IMR-90 (cell line): ENCODE measurements around the gene CRYBG3. TPM values are rescaled to one million over a fixed set of nuclear protein-coding genes. Genes with fewer than 3 reads are reported as not detected.

Experiments used
- ATAC-seq: fragments of 200-7000 bp; cut with Tn5 transposase; 2 replicates; pipeline ENCODE4 v1.9.1; 2020; ENCODE audit warnings: low read depth, mild to moderate bottlenecking, moderate library complexity
- BruUV-seq: library from RNA; stranded (reverse); fragments of 400-500 nt; replicated peaks from 2 replicates; lab custom pipeline; 2021; lab: Mats Ljungman, UMichigan
- CTCF ChIA-PET: fragments of 300-600 bp; formaldehyde crosslinking; extraction: SDS; loops from one replicate; lab custom pipeline; 2021; ENCODE audit warnings: antibody characterized with exemption; lab: Yijun Ruan, JAX
- POLR2A ChIA-PET: fragments of 300-600 bp; sonication (Branson Sonifier 250); formaldehyde crosslinking; loops from one replicate; lab custom pipeline; 2022; ENCODE audit warnings: antibody characterized with exemption; ENCODE audit not compliant: unreplicated experiment; lab: Charles Lee
- DNase-seq: peaks from one replicate; pipeline ENCODE4 v3.0.0; 2013
- H2AFZ ChIP-seq: replicated peaks from 2 replicates; pipeline ENCODE3; 2013; ENCODE audit warnings: low read length, mild to moderate bottlenecking; ENCODE audit not compliant: poor library complexity
- H2AK5ac ChIP-seq: 2 replicates; pipeline ENCODE4 v1.6.1; 2013; ENCODE audit warnings: low read depth, low read length, inconsistent platforms
- H2AK9ac ChIP-seq: replicated peaks from 2 replicates; pipeline ENCODE3; 2013; ENCODE audit warnings: mild to moderate bottlenecking, low read depth, low read length, moderate library complexity; ENCODE audit not compliant: poor library complexity
- H2BK120ac ChIP-seq: 2 replicates; pipeline ENCODE4 v1.6.1; 2013; ENCODE audit warnings: low read depth, low read length, inconsistent platforms
- H2BK15ac ChIP-seq: 3 replicates; pipeline ENCODE4 v1.6.1; 2013; ENCODE audit warnings: low read depth, low read length, inconsistent platforms
- H2BK20ac ChIP-seq: 2 replicates; pipeline ENCODE4 v1.6.1; 2013; ENCODE audit warnings: low read depth, mild to moderate bottlenecking, inconsistent platforms, low read length, moderate library complexity
- H2BK5ac ChIP-seq: 2 replicates; pipeline ENCODE4 v1.6.1; 2013; ENCODE audit warnings: mild to moderate bottlenecking, low read depth, low read length, inconsistent platforms; ENCODE audit not compliant: poor library complexity, severe bottlenecking
- H3K14ac ChIP-seq: replicated peaks from 2 replicates; pipeline ENCODE4 v1.6.1; 2013; ENCODE audit warnings: low read depth, low read length, inconsistent platforms
- H3K18ac ChIP-seq: 2 replicates; pipeline ENCODE4 v1.6.1; 2013; ENCODE audit warnings: low read depth, low read length, control low read depth
- H3K23ac ChIP-seq: 2 replicates; pipeline ENCODE4 v1.6.1; 2013; ENCODE audit warnings: low read depth, low read length, inconsistent platforms
- H3K27ac ChIP-seq: 2 replicates; pipeline ENCODE4 v1.5.1; 2013; ENCODE audit warnings: mild to moderate bottlenecking, control low read depth, low read length; ENCODE audit not compliant: insufficient read depth
- H3K27me3 ChIP-seq: 2 replicates; pipeline ENCODE4 v1.6.1; 2013; ENCODE audit warnings: low read length; ENCODE audit not compliant: control insufficient read depth, insufficient read depth
- H3K36me3 ChIP-seq: 2 replicates; pipeline ENCODE4 v1.6.1; 2013; ENCODE audit warnings: low read length, mixed read lengths; ENCODE audit not compliant: control insufficient read depth, insufficient read depth
- H3K4ac ChIP-seq: 2 replicates; pipeline ENCODE4 v1.6.1; 2013; ENCODE audit warnings: low read depth, low read length, inconsistent platforms
- H3K4me1 ChIP-seq: 2 replicates; pipeline ENCODE4 v1.6.1; 2013; ENCODE audit warnings: low read length, mixed read lengths; ENCODE audit not compliant: control insufficient read depth, insufficient read depth
- H3K4me2 ChIP-seq: 2 replicates; pipeline ENCODE4 v1.6.1; 2013; ENCODE audit warnings: low read depth, mild to moderate bottlenecking, control low read depth, low read length, moderate library complexity
- H3K4me3 ChIP-seq: 2 replicates; pipeline ENCODE4 v1.5.1; 2013; ENCODE audit warnings: low read depth, mild to moderate bottlenecking, control low read depth, low read length, moderate library complexity; ENCODE audit not compliant: insufficient read depth
- H3K56ac ChIP-seq: 2 replicates; pipeline ENCODE4 v1.6.1; 2013; ENCODE audit warnings: low read length, inconsistent platforms; ENCODE audit not compliant: insufficient read depth; ENCODE audit errors: extremely low read depth
- H3K79me1 ChIP-seq, 2 experiments: 2 replicates each; pipeline ENCODE4 v1.6.1; 2013; ENCODE audit warnings: low read length in 2 of 2, inconsistent platforms in 1 of 2, low read depth in 1 of 2
- H3K9ac ChIP-seq: 2 replicates; pipeline ENCODE4 v1.6.1; 2013; ENCODE audit warnings: low read depth, low read length, control low read depth
- H3K9me1 ChIP-seq: 2 replicates; pipeline ENCODE4 v1.6.1; 2013; ENCODE audit warnings: low read length, inconsistent platforms; ENCODE audit not compliant: insufficient read depth
- H3K9me3 ChIP-seq: 2 replicates; pipeline ENCODE4 v1.6.1; 2013; ENCODE audit warnings: low read length; ENCODE audit not compliant: control insufficient read depth, insufficient read depth
- H4K20me1 ChIP-seq: 2 replicates; pipeline ENCODE4 v1.6.1; 2013; ENCODE audit warnings: low read length, inconsistent platforms; ENCODE audit not compliant: insufficient read depth
- H4K5ac ChIP-seq: 2 replicates; pipeline ENCODE4 v1.6.1; 2013; ENCODE audit warnings: mild to moderate bottlenecking, low read depth, low read length, control low read depth
- H4K8ac ChIP-seq, 2 experiments: 2 replicates each; pipeline ENCODE4 v1.6.1; 2013; ENCODE audit warnings: low read depth in 2 of 2, low read length in 2 of 2, control low read depth in 1 of 2, inconsistent platforms in 1 of 2
- H4K91ac ChIP-seq: 2 replicates; pipeline ENCODE4 v1.6.1; 2013; ENCODE audit warnings: low read depth, low read length, inconsistent platforms; ENCODE audit not compliant: insufficient read depth
- BHLHE40 ChIP-seq: fragments of 150-350 bp; IDR thresholded peaks from 2 replicates; pipeline ENCODE4 v1.6.1; 2016; ENCODE audit warnings: mild to moderate bottlenecking, low read depth, low read length
- CEBPB ChIP-seq: IDR thresholded peaks from 2 replicates; pipeline ENCODE4 v1.6.1; 2012; ENCODE audit warnings: low read depth, low read length, improper control_type of control experiment
- CHD1 ChIP-seq: IDR thresholded peaks from 2 replicates; pipeline ENCODE4 v1.6.1; 2012; ENCODE audit warnings: low read depth, low read length, improper control_type of control experiment
- MAFK ChIP-seq: IDR thresholded peaks from 2 replicates; pipeline ENCODE4 v1.6.1; 2012; ENCODE audit warnings: low read depth, low read length, improper control_type of control experiment
- MXI1 ChIP-seq: IDR thresholded peaks from 2 replicates; pipeline ENCODE4 v1.6.1; 2012; ENCODE audit warnings: low read depth, mild to moderate bottlenecking, low read length, moderate library complexity, borderline replicate concordance
- NFE2L2 ChIP-seq: fragments of 150-350 bp; IDR thresholded peaks from 2 replicates; pipeline ENCODE4 v1.6.1; 2016; ENCODE audit warnings: low read depth, mild to moderate bottlenecking, low read length
- RAD21 ChIP-seq: IDR thresholded peaks from 2 replicates; pipeline ENCODE4 v1.6.1; 2012; ENCODE audit warnings: low read length, improper control_type of control experiment
- RCOR1 ChIP-seq: IDR thresholded peaks from 2 replicates; pipeline ENCODE4 v1.6.1; 2012; ENCODE audit warnings: mild to moderate bottlenecking, low read length, improper control_type of control experiment; ENCODE audit not compliant: insufficient replicate concordance
- RFX5 ChIP-seq: IDR thresholded peaks from 2 replicates; pipeline ENCODE4 v1.8.0; 2012; ENCODE audit warnings: low read depth, mild to moderate bottlenecking, low read length, moderate library complexity
- WGBS, 2 experiments: methylation state at CpG; one replicate each; pipeline versions ENCODE4 v1.1.5 to v1.1.7; 2013; ENCODE audit warnings: missing lambda C conversion rate in 2 of 2; ENCODE audit not compliant: insufficient read length in 1 of 2; ENCODE audit errors: extremely low coverage in 2 of 2; 5-methylcytosine and 5-hydroxymethylcytosine counted together
- dilution Hi-C: fragments of 300-500 bp; cut with HindIII; formaldehyde crosslinking; loops from one replicate; pipeline ENCODE4 v1.14.3; 2018; ENCODE audit warnings: low sequenced_read_pairs; ENCODE audit not compliant: unreplicated experiment
- in situ Hi-C: fragments of 300-500 bp; cut with MboI; formaldehyde crosslinking; loops from 3 replicates; pipeline ENCODE4 v1.14.3; 2019; ENCODE audit warnings: low sequenced_read_pairs, inconsistent platforms, mixed read lengths
- intact Hi-C: fragments of 100-400 bp; cut with micrococcal nuclease; formaldehyde crosslinking; loops from 2 replicates; pipeline ENCODE4 v1.10.0; 2022
- polyA plus RNA-seq, 3 experiments: library from polyadenylated mRNA; depleted of rRNA; stranded (reverse); fragments of >200 nt; gene quantifications; 2 replicates each; pipeline ENCODE4 v1.2.3, GENCODE V29; 2012; ENCODE audit warnings: low replicate concordance in 1 of 3
- total RNA-seq: library from RNA; depleted of rRNA; stranded (reverse); fragments of >200 nt; gene quantifications from 2 replicates; pipeline ENCODE4 v1.2.3, GENCODE V29; 2012
- TF ChIP-seq, protein P1 (sequence below): fragments of 150-350 bp; IDR thresholded peaks from 2 replicates; pipeline ENCODE4 v1.6.1; 2016; ENCODE audit warnings: low read depth, mild to moderate bottlenecking, low read length, moderate library complexity, borderline replicate concordance
- TF ChIP-seq, protein P2 (sequence below): conservative IDR thresholded peaks from 2 replicates; pipeline ENCODE4 v1.5.1; 2012; ENCODE audit warnings: mild to moderate bottlenecking, low read depth, low read length, improper control_type of control experiment

The CRYBG3 gene
- total and polyA plus RNA-seq, 2 of the 4 experiments (the other 2 are of a cell fraction): 4.9 to 26.2 TPM

DNA sequence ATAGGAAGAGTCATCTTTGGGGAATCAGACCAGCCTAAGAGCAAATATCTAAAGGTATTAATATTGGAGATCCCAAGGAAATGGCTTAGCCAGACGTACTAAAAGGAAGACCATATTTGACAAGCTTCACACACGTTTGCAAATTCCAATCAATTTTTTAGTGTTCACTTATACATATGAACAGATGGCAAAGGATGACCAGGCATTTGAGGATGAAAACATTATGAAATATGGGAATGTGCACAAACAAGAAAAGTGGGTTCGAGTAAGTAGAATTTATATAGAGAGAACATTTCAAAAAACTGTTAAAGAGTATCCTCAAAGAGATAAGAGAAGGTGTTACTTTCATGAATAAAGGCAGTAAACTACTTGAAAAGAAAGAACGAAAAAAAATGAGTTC, 25.9 kb upstream of the CRYBG3 start:
- Histone ChIP-seq H2AK9ac (no peak overlapping the region), H3K4me2 (no peak overlapping the region), H2AK5ac (no peak overlapping the region), H3K9ac (no peak overlapping the region), H3K9me1 (no peaks in the 10 kb centered on the region), H3K36me3 (no peaks in the 10 kb centered on the region), H3K9me3 (no peaks in the 10 kb centered on the region), H3K27me3 (no peaks in the 10 kb centered on the region), H3K4ac (no peak overlapping the region), H3K79me1 (no peaks in the 10 kb centered on the region), H3K4me3 (no peak overlapping the region), H4K8ac (no peak overlapping the region), H2BK120ac (no peak overlapping the region), H2BK20ac (no peak overlapping the region), H4K91ac (no peak overlapping the region), H3K56ac (no peak overlapping the region; the same call in 1 of the 2 replicates), H2AFZ (no peak overlapping the region), H3K14ac (no peak overlapping the region), H3K23ac (no peak overlapping the region), H4K5ac (no peak overlapping the region), H4K20me1 (no peaks in the 10 kb centered on the region), H3K4me1 (no peaks in the 10 kb centered on the region), H2BK5ac (no peak overlapping the region), H3K27ac (no peak overlapping the region), H3K18ac (no peak overlapping the region), H2BK15ac (no peak overlapping the region)
- intact Hi-C loops: loop anchor here (10.0 kb wide), 1 partner anchor 529 kb away; no protein-coding TSS in a partner anchor
- TF ChIP-seq, protein P1, sequence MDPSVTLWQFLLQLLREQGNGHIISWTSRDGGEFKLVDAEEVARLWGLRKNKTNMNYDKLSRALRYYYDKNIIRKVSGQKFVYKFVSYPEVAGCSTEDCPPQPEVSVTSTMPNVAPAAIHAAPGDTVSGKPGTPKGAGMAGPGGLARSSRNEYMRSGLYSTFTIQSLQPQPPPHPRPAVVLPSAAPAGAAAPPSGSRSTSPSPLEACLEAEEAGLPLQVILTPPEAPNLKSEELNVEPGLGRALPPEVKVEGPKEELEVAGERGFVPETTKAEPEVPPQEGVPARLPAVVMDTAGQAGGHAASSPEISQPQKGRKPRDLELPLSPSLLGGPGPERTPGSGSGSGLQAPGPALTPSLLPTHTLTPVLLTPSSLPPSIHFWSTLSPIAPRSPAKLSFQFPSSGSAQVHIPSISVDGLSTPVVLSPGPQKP: no peak
- no peak for TF ChIP-seq RFX5
- no peak for TF ChIP-seq RAD21
- no peak for TF ChIP-seq RCOR1
- TF ChIP-seq, protein P2, sequence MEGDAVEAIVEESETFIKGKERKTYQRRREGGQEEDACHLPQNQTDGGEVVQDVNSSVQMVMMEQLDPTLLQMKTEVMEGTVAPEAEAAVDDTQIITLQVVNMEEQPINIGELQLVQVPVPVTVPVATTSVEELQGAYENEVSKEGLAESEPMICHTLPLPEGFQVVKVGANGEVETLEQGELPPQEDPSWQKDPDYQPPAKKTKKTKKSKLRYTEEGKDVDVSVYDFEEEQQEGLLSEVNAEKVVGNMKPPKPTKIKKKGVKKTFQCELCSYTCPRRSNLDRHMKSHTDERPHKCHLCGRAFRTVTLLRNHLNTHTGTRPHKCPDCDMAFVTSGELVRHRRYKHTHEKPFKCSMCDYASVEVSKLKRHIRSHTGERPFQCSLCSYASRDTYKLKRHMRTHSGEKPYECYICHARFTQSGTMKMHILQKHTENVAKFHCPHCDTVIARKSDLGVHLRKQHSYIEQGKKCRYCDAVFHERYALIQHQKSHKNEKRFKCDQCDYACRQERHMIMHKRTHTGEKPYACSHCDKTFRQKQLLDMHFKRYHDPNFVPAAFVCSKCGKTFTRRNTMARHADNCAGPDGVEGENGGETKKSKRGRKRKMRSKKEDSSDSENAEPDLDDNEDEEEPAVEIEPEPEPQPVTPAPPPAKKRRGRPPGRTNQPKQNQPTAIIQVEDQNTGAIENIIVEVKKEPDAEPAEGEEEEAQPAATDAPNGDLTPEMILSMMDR: no peak
- no peak for TF ChIP-seq MXI1
- no peak for TF ChIP-seq NFE2L2
- no peak for TF ChIP-seq BHLHE40
- no peak for TF ChIP-seq MAFK
- TF ChIP-seq CHD1: no peak
- TF ChIP-seq CEBPB: no peak
- ChIA-PET CTCF (interaction anchor here (2.0 kb wide), 1 partner anchor 227 kb away, joined by 8 read pairs; no protein-coding TSS in a partner anchor), POLR2A (no interaction called here)
- ATAC-seq: no peak
- WGBS, 2 experiments: 100% methylated on average over 1 of the region's 4 CpGs; no CpG with 5 or more reads in 1 of the 2 experiments
- in situ Hi-C loops: loop anchor here (25.0 kb wide), 1 partner anchor 541 kb away; no protein-coding TSS in a partner anchor
- dilution Hi-C loops: no loop called here
- no peak for DNase-seq
- no TSS peak for BruUV-seq
